ENCODE data around the gene TTLL3.

- TF ChIP-seq CTCF (IDR thresholded peaks at IDR 0.05; ENCODE audit: control extremely low read depth in 1 of 3, insufficient read depth in 1 of 3, low read depth in 1 of 3, low read length in 3 of 3) (no peak), POLR2A (IDR thresholded peaks at IDR 0.05; ENCODE audit: control extremely low read depth in 1 of 2, low read depth in 2 of 2, low read length in 2 of 2) (no peak), CBX8 (IDR thresholded peaks at IDR 0.05; ENCODE audit: borderline replicate concordance, low read depth, low read length) (no peak), SUZ12 (IDR thresholded peaks at IDR 0.05; ENCODE audit: low read length) (no peak), JUND (IDR thresholded peaks at IDR 0.05; ENCODE audit: low read length) (no peak), HDAC2 (IDR thresholded peaks at IDR 0.05; ENCODE audit: borderline replicate concordance in 1 of 2, low read depth in 2 of 2, low read length in 2 of 2) (no peak), ATF3 (IDR thresholded peaks at IDR 0.05; ENCODE audit: insufficient read depth, low read depth, low read length) (no peak), KDM1A (IDR thresholded peaks at IDR 0.05; ENCODE audit: borderline replicate concordance, low read length) (no peak)
Observed at GRCh38 chr3:9783954-9784353, 26.1 kb upstream of the TTLL3 start.

All from H1 (cell line).